ENCODE measurements around the gene CUL3. TPM values are rescaled to one million over a fixed set of nuclear protein-coding genes. Genes with fewer than 3 reads are reported as not detected.

The CUL3 gene
- total RNA-seq (100 to 1,000 TPM; 115 TPM), total RNA-seq (80.7 to 217 (median 151) reads per million in 172 experiments)
- polyA plus RNA-seq (2013, experiment 1 of 2): 60.3 TPM
- 63.9 TPM for polyA plus RNA-seq (2013, experiment 2 of 2)

- peaks cover 45% of the 10 kb centered on the region for H3K4me1 Mint-ChIP-seq (ENCODE audit: low read depth)
- ATAC-seq (ENCODE audit: poor library complexity): peak; percentile 86
- peak within 1 kb of the TSS; percentile 73 to 79 for H3K27ac ChIP-seq (ENCODE audit: low read depth in 1 of 2, low read length in 2 of 2)
- intact Hi-C loops (cut with DNase I, micrococcal nuclease): loop anchor here (2.0 to 10.0 kb wide), 5 partner anchors 63 to 1723 kb away; partner anchors contain the start of genes MRPL44 (in 2 of the 2), ACSL3 (in 1 of the 2) and DOCK10 (in 1 of the 2)
- H3K27ac Mint-ChIP-seq: peak within 1 kb of the TSS; percentile 92
- H3K36me3 ChIP-seq (ENCODE audit: insufficient read depth, low read length): no peaks in the 10 kb centered on the region
- no peaks in the 10 kb centered on the region for H3K27me3 ChIP-seq (ENCODE audit: control insufficient read depth in 1 of 2, insufficient read depth in 2 of 2, low read length in 2 of 2)
- H3K27me3 Mint-ChIP-seq: no peaks in the 10 kb centered on the region
- H3K4me3 ChIP-seq (ENCODE audit: low read length): peak within 1 kb of the TSS; percentile 91
- ChIA-PET POLR2A (interaction anchor here (0.5 to 1.8 kb wide), 21 partner anchors 9 to 627 kb away, joined by 3 to 14 read pairs (median 4); no protein-coding TSS in a partner anchor), CTCF (interaction anchor here (1.8 kb wide), 1 partner anchor 14 kb away, joined by 4 read pairs; no protein-coding TSS in a partner anchor)
- peak within 1 kb of the TSS; percentile 99 for H3K4me3 Mint-ChIP-seq
- TF ChIP-seq, protein P1, sequence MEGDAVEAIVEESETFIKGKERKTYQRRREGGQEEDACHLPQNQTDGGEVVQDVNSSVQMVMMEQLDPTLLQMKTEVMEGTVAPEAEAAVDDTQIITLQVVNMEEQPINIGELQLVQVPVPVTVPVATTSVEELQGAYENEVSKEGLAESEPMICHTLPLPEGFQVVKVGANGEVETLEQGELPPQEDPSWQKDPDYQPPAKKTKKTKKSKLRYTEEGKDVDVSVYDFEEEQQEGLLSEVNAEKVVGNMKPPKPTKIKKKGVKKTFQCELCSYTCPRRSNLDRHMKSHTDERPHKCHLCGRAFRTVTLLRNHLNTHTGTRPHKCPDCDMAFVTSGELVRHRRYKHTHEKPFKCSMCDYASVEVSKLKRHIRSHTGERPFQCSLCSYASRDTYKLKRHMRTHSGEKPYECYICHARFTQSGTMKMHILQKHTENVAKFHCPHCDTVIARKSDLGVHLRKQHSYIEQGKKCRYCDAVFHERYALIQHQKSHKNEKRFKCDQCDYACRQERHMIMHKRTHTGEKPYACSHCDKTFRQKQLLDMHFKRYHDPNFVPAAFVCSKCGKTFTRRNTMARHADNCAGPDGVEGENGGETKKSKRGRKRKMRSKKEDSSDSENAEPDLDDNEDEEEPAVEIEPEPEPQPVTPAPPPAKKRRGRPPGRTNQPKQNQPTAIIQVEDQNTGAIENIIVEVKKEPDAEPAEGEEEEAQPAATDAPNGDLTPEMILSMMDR (IDR thresholded peaks at IDR 0.05): no peak
- peak; percentile 97 to 100 (median 100) for DNase-seq
- peaks cover 24% of the 10 kb centered on the region for H3K4me1 ChIP-seq (ENCODE audit: insufficient read depth, low read length)
- no peaks in the 10 kb centered on the region for H3K9me3 Mint-ChIP-seq
- H3K36me3 Mint-ChIP-seq (ENCODE audit: low read depth): peaks cover 34% of the 10 kb centered on the region
- H3K9me3 ChIP-seq (ENCODE audit: control insufficient read depth in 1 of 2, insufficient read depth in 1 of 2, low read length in 2 of 2): no peaks in the 10 kb centered on the region
Measured at GRCh38 chr2:224585211-224586088, at the start of gene CUL3. Gene CUL3, minus strand, starts transcription at chr2:224585363. Its CDS starts 354 bp downstream, at chr2:224585009.

GRCh38 chr2:224630659-224631550 is 45.7 kb upstream of the CUL3 start:
- H3K4me1 Mint-ChIP-seq (ENCODE audit: low read depth): no peaks in the 10 kb centered on the region
- no peaks in the 10 kb centered on the region for H3K9me3 ChIP-seq (ENCODE audit: control insufficient read depth in 1 of 2, insufficient read depth in 1 of 2, low read length in 2 of 2)
- ChIA-PET POLR2A (no interaction called here), CTCF (no interaction called here)
- ATAC-seq (ENCODE audit: poor library complexity) (no peak), DNase-seq (no peak)
- no peak overlapping the region for H3K27ac Mint-ChIP-seq
- H3K36me3 ChIP-seq (ENCODE audit: insufficient read depth, low read length): no peaks in the 10 kb centered on the region
- H3K27ac ChIP-seq (ENCODE audit: low read depth in 1 of 2, low read length in 2 of 2): no peak overlapping the region
- H3K4me3 ChIP-seq (ENCODE audit: low read length): no peak overlapping the region
- no peaks in the 10 kb centered on the region for H3K27me3 Mint-ChIP-seq
- H3K27me3 ChIP-seq (ENCODE audit: control insufficient read depth in 1 of 2, insufficient read depth in 2 of 2, low read length in 2 of 2): no peaks in the 10 kb centered on the region
- TF ChIP-seq, protein P1 (IDR thresholded peaks at IDR 0.05): no peak
- no peaks in the 10 kb centered on the region for H3K36me3 Mint-ChIP-seq (ENCODE audit: low read depth)
- intact Hi-C loops (cut with DNase I, micrococcal nuclease): no loop called here
- H3K9me3 Mint-ChIP-seq: no peaks in the 10 kb centered on the region
- no peak overlapping the region for H3K4me3 Mint-ChIP-seq
- H3K4me1 ChIP-seq (ENCODE audit: insufficient read depth, low read length): no peaks in the 10 kb centered on the region

DNA sequence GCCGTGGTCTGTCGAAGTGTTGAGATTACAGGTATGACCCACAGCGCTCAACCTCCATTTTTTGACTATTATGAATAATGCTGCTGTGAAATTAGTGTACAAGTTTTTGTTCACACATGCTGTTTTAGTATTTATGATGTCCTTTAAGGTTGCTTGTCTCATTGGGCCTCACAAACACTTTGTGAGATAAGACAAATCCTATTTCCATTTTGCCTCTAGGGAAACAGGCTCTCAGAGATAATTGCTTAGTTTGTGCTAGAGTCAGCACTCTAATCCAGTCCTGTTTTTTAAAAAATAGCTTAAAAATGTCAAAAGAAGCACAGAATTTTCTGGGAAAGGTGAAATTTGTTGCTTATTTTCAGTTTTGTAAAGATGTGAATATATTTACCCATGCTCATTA is 43.3 kb upstream of the CUL3 start:
- Histone ChIP-seq H3K36me3 (ENCODE audit: insufficient read depth, low read length) (no peaks in the 10 kb centered on the region), H3K27ac (ENCODE audit: low read depth in 1 of 2, low read length in 2 of 2) (no peak overlapping the region), H3K4me1 (ENCODE audit: insufficient read depth, low read length) (no peaks in the 10 kb centered on the region), H3K27me3 (ENCODE audit: control insufficient read depth in 1 of 2, insufficient read depth in 2 of 2, low read length in 2 of 2) (no peaks in the 10 kb centered on the region), H3K9me3 (ENCODE audit: control insufficient read depth in 1 of 2, insufficient read depth in 1 of 2, low read length in 2 of 2) (no peaks in the 10 kb centered on the region), H3K4me3 (ENCODE audit: low read length) (no peak overlapping the region)
- DNase-seq (no peak), ATAC-seq (ENCODE audit: poor library complexity) (no peak)
- ChIA-PET CTCF (no interaction called here), POLR2A (no interaction called here)
- TF ChIP-seq, protein P1 (IDR thresholded peaks at IDR 0.05): no peak
- Mint-ChIP-seq H3K36me3 (ENCODE audit: low read depth) (no peaks in the 10 kb centered on the region), H3K4me3 (no peak overlapping the region), H3K4me1 (ENCODE audit: low read depth) (no peaks in the 10 kb centered on the region), H3K27me3 (no peaks in the 10 kb centered on the region), H3K27ac (no peak overlapping the region), H3K9me3 (no peaks in the 10 kb centered on the region)
- intact Hi-C loops (cut with DNase I, micrococcal nuclease): no loop called here

All from CD4-positive, alpha-beta T cell (primary cell).